Heart left ventricle (tissue), 16 donors: Measurements from ENCODE around the gene IRF1. TPM values are rescaled to one million over a fixed set of nuclear protein-coding genes. Genes with fewer than 3 reads are reported as not detected.
A peak's percentile ranks its signal among the peaks of the same experiment; 100 is the strongest.

Experiments
- ATAC-seq, 4 donors: fragments of 200-7000 bp; cut with Tn5 transposase; one replicate each; pipeline ENCODE4 v1.9.1; 2020 to 2022; ENCODE audit warnings: moderate library complexity in 4 of 4, mild to moderate bottlenecking in 3 of 4, moderate number of reproducible peaks in 1 of 4
- DNase-seq, 5 donors: peaks; one replicate each; pipeline ENCODE4 v3.0.0-alpha.2; 2020
- H3K27ac ChIP-seq, 12 donors: fragments of 200-600 bp; sonication (generic) in 4 of 12; one replicate each; pipeline versions ENCODE4 v1.5.0 to v1.8.0; 2016 to 2022; ENCODE audit warnings: mild to moderate bottlenecking in 2 of 12
- H3K27me3 ChIP-seq, 9 donors: fragments of 200-600 bp; sonication (generic) in 2 of 9; one replicate each; pipeline versions ENCODE4 v1.5.1 to v1.8.0; 2016 to 2022; ENCODE audit warnings: mild to moderate bottlenecking in 3 of 9
- H3K36me3 ChIP-seq, 9 donors: fragments of 200-600 bp; sonication (generic) in 2 of 9; one replicate each; pipeline versions ENCODE4 v1.5.0 to v1.8.0; 2018 to 2022; ENCODE audit warnings: mild to moderate bottlenecking in 2 of 9
- H3K4me1 ChIP-seq, 12 donors: fragments of 200-600 bp; sonication (generic) in 4 of 12; one replicate each; pipeline versions ENCODE4 v1.5.0 to v1.8.0; 2016 to 2022; ENCODE audit warnings: mild to moderate bottlenecking in 3 of 12
- H3K4me3 ChIP-seq, 12 donors: fragments of 200-600 bp; sonication (generic) in 4 of 12; one replicate each; pipeline versions ENCODE4 v1.5.0 to v1.8.0; 2017 to 2022; ENCODE audit warnings: mild to moderate bottlenecking in 9 of 12, moderate library complexity in 4 of 12
- H3K9me3 ChIP-seq, 12 donors: fragments of 200-600 bp; sonication (generic) in 4 of 12; one replicate each; pipeline versions ENCODE4 v1.5.0 to v1.8.0; 2016 to 2022; ENCODE audit warnings: mild to moderate bottlenecking in 1 of 12
- POLR2A ChIP-seq, 2 donors: fragments of 450-650 bp; IDR thresholded peaks; one replicate each; pipeline ENCODE4 v1.6.1; 2017; ENCODE audit warnings: antibody characterized with exemption in 2 of 2, mild to moderate bottlenecking in 2 of 2, moderate library complexity in 2 of 2
- WGBS, 4 donors: extraction: QIAGEN DNeasy Blood & Tissue Kit in 2 of 4; methylation state at CpG; one replicate each; pipeline versions ENCODE4 v1.1.5 to v1.1.7; 2013 to 2018; 5-methylcytosine and 5-hydroxymethylcytosine counted together
- intact Hi-C, 10 donors: fragments of 100-400 bp; cut with DNase I; formaldehyde crosslinking; loops; one replicate each; pipeline versions ENCODE4 v1.11.1 to v1.14.2; 2022
- polyA plus RNA-seq, 2 donors: library from polyadenylated mRNA; stranded (reverse); fragments of 200-250 nt; gene quantifications; one replicate each; pipeline ENCODE4 v1.2.3, GENCODE V29; 2013
- total RNA-seq, 9 donors: library from RNA; depleted of rRNA in 2 of 9; stranded (reverse); fragments of >200 nt in 2 of 9; fragmentation: NEBNext Ultra II Directional in 3 of 9; extraction: Animal tissue kit (Norgen Biotek cat#: 25700) in 3 of 9; gene quantifications; one replicate each; pipeline versions ENCODE4 v1.1.0 to v1.2.4, GENCODE V29; 2016 to 2023
- TF ChIP-seq, protein P1 (sequence below), 12 donors: fragments of 200-600 bp; sonication (generic) in 4 of 12; IDR thresholded peaks; one replicate each; pipeline versions ENCODE4 v1.5.0 to v1.8.0; 2018 to 2022; ENCODE audit warnings: antibody characterized with exemption in 12 of 12, mild to moderate bottlenecking in 5 of 12
- donor health status: ischemic (EF 13 %, LVEDD 7.1; RV severe dilation, severe dysfunction).
- donor health status: healthy with polysubstance abuse.
- donor health status: DM: no; HTN: yes; CAD: no.
- donor health status: DM: no; HTN: no; CAD: no.
- donor health status: ischemic (EF 25% LVEDD 6.9; RV normal size, moderate dysfunction).
- donor health status: ischemic (EF 25% LVEDD 5.7; RV mildly dilated, moderate dysfunction).
- donor health status: healthy.
- donor health status: DM: yes; HTN: yes; CAD: no.
- donor health status: ischemic (EF 35%, LVEDD 5.7; RV mildly dilated, moderate dysfunction).
- donor health status: nonischemic (EF 11% LVEDD 7.7; RV severe dilation, severe dysfunction).
- donor health status: DM: yes; HTN: yes; CAD: no.
- donor health status: PGD.
- donor health status: ischemic (EF 29% LVEDD 5.4; RV normal size, mild dysfunction).
- donor health status: nonischemic (EF 23%, LVEDD 6.1; RV moderate dilation, normal function).

Gene IRF1
- total and polyA plus RNA-seq, 11 donors = 7.5 to 190 (median 18.4) TPM

DNA sequence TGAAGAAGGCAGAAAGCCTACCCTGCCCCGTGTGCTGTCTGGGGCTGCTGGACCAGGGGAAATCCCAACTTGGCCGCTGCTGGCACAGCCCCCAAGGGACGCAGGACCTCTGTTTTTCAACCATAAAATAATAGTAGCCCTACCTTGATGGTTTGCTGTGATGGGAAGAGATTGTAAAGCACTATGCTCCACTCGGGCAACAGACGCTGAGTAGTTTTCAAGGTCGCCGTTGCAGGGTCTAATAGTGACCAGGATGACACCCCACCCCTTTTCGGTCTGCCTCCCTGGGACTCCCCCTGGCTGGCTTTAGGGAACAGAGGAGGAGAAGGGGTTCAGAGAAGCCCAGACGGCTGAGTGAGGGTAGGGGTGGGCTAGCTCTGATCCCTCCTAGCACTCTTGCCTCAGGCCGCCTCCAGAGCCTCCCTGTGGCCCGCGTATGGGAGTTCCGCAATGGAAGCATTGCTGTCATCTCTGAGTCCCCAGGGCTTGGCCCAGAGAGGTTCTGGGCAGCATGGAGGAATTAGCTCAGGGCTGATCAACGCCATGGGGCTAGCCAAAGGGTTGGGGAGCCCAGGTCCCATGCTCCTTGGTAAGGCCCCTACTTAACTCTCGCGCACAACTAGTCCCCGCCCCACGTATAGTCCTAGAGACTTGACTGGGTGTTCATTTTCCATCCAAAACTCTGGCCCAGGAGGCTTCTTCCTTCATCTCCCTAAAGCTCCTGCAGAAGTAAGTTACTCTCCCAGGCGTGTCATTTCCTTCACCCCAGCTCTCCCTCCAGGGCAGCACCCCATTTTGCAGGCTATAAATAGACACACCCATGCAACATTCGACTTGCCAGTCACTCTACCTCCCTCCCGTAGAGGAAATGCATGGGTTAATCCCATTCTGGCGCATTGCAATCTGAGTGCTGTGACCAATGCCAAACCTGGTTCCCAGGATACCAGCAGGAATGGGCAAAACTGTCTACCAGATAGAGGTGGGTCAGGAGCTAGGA is 1.1 kb upstream of the IRF1 start:
- peak overlapping the region; percentile 63 to 97 (median 86) for H3K4me3 ChIP-seq
- DNase-seq (peak in 2 of 5 donors; percentile 30 to 70), ATAC-seq (peak in 2 of 4 donors; percentile 0)
- peak overlapping the region; percentile 94 to 100 (median 98) for H3K27ac ChIP-seq
- peaks cover 0 to 30% (median 24%) of the 10 kb centered on the region in 9 donors for H3K36me3 ChIP-seq
- intact Hi-C loops = loop anchor here in 7 of 10 donors (2.0 to 10.0 kb wide), 6 partner anchors 69 to 267 kb away; partner anchors contain the start of genes SLC22A4 (in 2 of the 7) and P4HA2 (in 1 of the 7)
- H3K27me3 ChIP-seq = no peaks in the 10 kb centered on the region
- peaks cover 12 to 78% (median 57%) of the 10 kb centered on the region in 12 donors for H3K4me1 ChIP-seq
- WGBS, 4 donors = 43 to 57% (median 54%) methylated on average over 20 to 22 of the region's 22 CpGs
- TF ChIP-seq, protein P1, sequence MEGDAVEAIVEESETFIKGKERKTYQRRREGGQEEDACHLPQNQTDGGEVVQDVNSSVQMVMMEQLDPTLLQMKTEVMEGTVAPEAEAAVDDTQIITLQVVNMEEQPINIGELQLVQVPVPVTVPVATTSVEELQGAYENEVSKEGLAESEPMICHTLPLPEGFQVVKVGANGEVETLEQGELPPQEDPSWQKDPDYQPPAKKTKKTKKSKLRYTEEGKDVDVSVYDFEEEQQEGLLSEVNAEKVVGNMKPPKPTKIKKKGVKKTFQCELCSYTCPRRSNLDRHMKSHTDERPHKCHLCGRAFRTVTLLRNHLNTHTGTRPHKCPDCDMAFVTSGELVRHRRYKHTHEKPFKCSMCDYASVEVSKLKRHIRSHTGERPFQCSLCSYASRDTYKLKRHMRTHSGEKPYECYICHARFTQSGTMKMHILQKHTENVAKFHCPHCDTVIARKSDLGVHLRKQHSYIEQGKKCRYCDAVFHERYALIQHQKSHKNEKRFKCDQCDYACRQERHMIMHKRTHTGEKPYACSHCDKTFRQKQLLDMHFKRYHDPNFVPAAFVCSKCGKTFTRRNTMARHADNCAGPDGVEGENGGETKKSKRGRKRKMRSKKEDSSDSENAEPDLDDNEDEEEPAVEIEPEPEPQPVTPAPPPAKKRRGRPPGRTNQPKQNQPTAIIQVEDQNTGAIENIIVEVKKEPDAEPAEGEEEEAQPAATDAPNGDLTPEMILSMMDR (IDR thresholded peaks at IDR 0.05) = no peak
- TF ChIP-seq POLR2A (IDR thresholded peaks at IDR 0.05) = no peak
- H3K9me3 ChIP-seq = no peaks in the 10 kb centered on the region

DNA sequence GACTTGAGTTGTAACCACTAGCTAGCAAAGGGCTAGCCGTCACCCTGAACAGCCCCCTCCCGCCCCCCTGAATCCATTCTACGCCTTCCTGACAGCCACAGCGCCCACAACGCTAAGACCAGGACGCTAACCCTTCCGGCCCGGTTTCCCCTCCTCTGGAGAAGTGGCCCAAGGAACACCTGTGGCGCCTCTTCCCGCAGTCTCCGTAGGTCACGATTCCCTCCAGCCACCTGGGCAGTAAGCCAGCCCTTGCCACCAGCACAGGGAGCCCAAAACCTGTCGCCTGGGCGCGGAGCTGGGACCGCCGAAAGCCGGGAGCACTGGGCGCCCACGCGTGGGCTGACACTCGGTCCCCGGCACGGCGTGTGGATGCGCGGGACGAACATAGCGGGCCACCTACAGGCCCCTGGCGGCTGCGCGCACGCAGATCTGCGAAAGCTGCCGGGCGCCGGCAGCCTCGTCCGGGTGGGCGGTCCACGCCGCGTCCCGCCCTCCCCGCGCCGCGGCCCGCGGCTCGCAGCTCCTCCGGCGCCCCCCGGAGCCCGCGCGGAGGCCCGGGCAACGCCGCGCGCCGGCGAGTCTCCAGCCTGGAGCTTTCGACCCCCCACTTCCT is 596 bp downstream of the IRF1 start:
- H3K4me3 ChIP-seq = peak overlapping the region; percentile 63 to 97 (median 86)
- peak in 3 of 4 donors; percentile 22 to 53 (median 50) for ATAC-seq
- peak; percentile 65 to 83 (median 69) for DNase-seq
- TF ChIP-seq, protein P1 (IDR thresholded peaks at IDR 0.05) = peak in 4 of 12 donors; percentile 22 to 40 (median 28)
- TF ChIP-seq POLR2A (IDR thresholded peaks at IDR 0.05) = no peak
- WGBS, 4 donors = 1% methylated on average over 36 to 65 of the region's 65 CpGs
- H3K36me3 ChIP-seq = peaks cover 0 to 47% (median 41%) of the 10 kb centered on the region in 9 donors
- H3K9me3 ChIP-seq = no peaks in the 10 kb centered on the region
- intact Hi-C loops = loop anchor here in 9 of 10 donors (1.0 to 10.0 kb wide), 8 partner anchors 63 to 265 kb away; partner anchors contain the start of genes SLC22A4 (in 2 of the 9) and P4HA2 (in 1 of the 9)
- H3K27ac ChIP-seq = peak overlapping the region; percentile 87 to 100 (median 98)
- H3K27me3 ChIP-seq = no peaks in the 10 kb centered on the region
- H3K4me1 ChIP-seq = peaks cover 8 to 81% (median 56%) of the 10 kb centered on the region in 12 donors

DNA sequence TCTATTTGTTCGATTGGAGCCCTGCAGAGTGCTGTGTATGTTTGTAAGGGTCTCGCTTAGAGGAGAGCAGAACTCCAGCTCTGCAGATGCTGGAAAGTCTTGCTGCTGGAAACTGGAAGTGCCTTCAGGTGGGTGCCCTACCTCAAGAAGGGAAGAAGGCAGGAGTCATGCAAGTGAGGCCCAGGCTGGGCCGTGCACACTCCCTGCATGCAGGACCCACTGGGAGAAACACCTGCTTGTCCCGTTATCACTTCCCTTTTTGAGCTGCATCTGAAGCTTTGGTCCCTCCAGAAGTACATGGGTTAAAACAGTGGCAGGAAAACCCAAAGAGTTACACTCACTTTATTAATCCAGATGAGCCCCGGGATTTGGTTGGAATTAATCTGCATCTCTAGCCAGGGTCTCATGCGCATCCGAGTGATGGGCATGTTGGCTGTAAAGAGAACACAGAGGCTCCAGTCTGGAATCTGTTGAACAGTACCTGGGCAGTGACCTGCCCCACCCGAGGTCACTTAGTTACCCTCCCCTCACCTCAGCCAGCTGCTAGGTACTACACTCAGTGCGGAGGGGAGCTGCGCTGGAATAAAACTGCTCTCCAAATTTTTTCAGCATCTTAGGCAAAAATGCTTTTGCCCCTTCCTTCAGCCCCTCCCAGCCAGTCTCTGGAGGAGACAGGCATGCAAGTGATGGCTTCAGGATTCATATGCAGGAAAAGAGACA is 1.4 kb downstream of the IRF1 start:
- DNase-seq (peak in 3 of 5 donors; percentile 17 to 48 (median 20)), ATAC-seq (no peak)
- Histone ChIP-seq H3K4me1 (peaks cover 8 to 81% (median 52%) of the 10 kb centered on the region in 12 donors), H3K4me3 (peak overlapping the region; percentile 63 to 97 (median 86)), H3K9me3 (no peaks in the 10 kb centered on the region), H3K27ac (peak overlapping the region in 11 of 12 donors; percentile 96 to 100 (median 99)), H3K36me3 (peaks cover 0 to 55% (median 49%) of the 10 kb centered on the region in 9 donors), H3K27me3 (no peaks in the 10 kb centered on the region)
- TF ChIP-seq, protein P1 (IDR thresholded peaks at IDR 0.05) = no peak
- no peak for TF ChIP-seq POLR2A (IDR thresholded peaks at IDR 0.05)
- 36 to 53% (median 47%) methylated on average over 10 of the region's 10 CpGs for WGBS, 4 donors
- intact Hi-C loops = loop anchor here in 2 of 10 donors (5.0 kb wide), 2 partner anchors 62 to 67 kb away; no protein-coding TSS in a partner anchor
